GM12801 (cell line): ENCODE measurements around the gene MAP1S.

ENCODE experiments used
- TF ChIP-seq, protein P1 (sequence below): IDR thresholded peaks from one replicate; pipeline ENCODE4 v1.5.1; 2011; ENCODE audit warnings: control low read depth; ENCODE audit not compliant: insufficient read length; ENCODE audit errors: extremely low read depth

MAP1S gene

DNA sequence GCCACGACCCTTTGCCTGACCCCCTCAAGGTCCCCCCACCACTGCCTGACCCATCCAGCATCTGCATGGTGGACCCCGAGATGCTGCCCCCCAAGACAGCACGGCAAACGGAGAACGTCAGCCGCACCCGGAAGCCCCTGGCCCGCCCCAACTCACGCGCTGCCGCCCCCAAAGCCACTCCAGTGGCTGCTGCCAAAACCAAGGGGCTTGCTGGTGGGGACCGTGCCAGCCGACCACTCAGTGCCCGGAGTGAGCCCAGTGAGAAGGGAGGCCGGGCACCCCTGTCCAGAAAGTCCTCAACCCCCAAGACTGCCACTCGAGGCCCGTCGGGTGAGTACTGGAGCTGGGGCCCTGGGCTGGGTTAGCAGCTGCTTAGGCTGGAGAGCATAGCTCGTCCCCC, 8.6 kb downstream of the MAP1S start:
- TF ChIP-seq, protein P1, sequence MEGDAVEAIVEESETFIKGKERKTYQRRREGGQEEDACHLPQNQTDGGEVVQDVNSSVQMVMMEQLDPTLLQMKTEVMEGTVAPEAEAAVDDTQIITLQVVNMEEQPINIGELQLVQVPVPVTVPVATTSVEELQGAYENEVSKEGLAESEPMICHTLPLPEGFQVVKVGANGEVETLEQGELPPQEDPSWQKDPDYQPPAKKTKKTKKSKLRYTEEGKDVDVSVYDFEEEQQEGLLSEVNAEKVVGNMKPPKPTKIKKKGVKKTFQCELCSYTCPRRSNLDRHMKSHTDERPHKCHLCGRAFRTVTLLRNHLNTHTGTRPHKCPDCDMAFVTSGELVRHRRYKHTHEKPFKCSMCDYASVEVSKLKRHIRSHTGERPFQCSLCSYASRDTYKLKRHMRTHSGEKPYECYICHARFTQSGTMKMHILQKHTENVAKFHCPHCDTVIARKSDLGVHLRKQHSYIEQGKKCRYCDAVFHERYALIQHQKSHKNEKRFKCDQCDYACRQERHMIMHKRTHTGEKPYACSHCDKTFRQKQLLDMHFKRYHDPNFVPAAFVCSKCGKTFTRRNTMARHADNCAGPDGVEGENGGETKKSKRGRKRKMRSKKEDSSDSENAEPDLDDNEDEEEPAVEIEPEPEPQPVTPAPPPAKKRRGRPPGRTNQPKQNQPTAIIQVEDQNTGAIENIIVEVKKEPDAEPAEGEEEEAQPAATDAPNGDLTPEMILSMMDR = no peak

DNA sequence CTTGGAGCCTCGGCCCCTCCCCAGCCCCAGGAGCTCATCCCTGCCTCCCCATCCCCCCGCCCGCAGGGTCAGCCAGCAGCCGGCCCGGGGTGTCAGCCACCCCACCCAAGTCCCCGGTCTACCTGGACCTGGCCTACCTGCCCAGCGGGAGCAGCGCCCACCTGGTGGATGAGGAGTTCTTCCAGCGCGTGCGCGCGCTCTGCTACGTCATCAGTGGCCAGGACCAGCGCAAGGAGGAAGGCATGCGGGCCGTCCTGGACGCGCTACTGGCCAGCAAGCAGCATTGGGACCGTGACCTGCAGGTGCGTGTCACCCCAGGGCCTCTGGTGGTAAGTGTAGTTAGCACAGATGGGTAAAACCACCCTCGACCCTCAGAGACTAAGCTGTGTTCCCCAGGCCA, 13.8 kb downstream of the MAP1S start:
- TF ChIP-seq, protein P1 = no peak

DNA sequence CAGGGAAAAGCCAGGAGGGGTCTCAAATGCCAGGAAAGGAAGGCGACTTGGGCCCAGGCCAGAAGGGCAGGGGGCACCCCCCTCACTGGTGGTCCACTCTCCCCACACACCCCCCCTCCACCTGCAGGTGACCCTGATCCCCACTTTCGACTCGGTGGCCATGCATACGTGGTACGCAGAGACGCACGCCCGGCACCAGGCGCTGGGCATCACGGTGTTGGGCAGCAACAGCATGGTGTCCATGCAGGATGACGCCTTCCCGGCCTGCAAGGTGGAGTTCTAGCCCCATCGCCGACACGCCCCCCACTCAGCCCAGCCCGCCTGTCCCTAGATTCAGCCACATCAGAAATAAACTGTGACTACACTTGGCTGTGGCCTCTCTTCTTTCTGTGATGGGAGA, 14.9 kb downstream of the MAP1S start:
- TF ChIP-seq, protein P1 = no peak

DNA sequence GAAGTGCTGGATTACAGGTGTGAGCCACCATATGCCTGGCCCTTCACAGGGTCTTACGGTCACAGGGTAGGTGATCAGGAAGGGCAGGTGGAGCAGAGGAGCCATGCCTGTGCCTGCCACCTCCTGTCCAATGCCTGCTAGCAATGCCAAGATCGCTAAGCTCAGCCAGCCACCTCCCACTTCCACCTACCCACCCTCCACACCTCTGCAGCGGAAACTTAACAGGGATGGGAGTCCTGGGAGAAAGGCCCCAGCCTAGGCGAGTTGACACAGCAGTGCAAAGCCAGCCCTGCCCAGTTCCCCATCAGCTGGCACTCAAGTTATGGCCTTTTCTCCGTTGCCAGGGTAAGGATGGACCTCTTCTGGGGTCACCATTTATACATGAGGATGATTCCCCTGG, 16.1 kb downstream of the MAP1S start:
- TF ChIP-seq, protein P1 = no peak

DNA sequence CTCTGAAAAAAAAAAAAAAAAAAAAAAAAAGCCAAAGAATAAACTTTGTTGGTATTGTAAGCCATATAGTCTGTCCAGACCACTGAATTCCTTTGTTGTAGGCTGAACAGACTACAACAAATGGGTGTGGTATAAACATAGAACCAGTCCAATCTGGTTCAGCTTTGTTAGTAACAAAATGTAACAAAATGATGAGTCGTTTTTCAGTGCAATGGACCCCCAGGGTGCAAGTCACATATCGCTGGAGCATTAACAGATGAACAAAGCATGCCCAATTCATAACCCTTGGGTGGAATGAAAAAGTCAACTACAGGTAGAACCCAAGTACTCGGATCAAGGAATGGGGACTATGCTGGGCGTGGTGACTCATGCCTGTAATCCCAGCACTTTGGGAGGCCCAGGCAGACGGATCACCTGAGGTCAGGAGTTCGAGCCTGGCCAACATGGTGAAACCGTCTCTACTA, 18.4 kb downstream of the MAP1S start:
- TF ChIP-seq, protein P1 = no peak

DNA sequence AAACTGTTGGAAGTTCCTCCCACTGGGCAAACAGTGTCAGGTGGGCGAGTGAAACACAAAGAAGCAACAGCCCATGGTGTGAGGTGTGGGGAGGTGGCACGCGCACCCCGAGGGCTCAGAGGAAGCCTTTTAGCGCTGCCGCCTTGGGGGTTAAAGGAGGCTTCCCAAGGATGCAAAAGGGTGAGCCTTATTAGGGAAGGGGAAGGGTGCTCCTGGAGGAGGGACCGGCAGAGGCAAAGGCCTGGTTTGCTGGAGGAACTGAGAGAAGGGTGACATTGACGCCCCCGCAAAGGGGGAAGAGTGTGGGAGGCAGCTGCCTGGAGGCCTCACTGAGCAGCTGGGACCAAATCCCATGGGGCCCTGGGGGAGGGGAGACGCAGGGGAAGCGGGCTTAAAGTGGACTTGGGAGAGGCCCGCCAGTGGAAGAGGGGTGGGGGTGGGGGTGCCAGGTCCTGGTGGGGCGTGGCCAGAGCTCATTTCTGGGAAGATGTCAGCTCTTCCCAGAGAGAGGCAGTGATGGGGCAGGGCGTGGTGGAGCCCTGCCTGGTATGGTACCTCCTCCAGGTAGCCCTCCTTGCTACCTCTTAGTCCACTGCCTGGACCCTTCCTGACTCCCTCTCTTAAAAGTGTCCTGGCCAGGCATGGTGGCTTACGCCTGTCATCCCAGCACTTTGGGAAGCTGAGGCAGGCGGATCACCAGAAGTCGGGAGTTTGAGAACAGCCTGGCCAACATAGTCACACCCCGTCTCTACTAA, 20.0 kb downstream of the MAP1S start:
- TF ChIP-seq, protein P1 = no peak

DNA sequence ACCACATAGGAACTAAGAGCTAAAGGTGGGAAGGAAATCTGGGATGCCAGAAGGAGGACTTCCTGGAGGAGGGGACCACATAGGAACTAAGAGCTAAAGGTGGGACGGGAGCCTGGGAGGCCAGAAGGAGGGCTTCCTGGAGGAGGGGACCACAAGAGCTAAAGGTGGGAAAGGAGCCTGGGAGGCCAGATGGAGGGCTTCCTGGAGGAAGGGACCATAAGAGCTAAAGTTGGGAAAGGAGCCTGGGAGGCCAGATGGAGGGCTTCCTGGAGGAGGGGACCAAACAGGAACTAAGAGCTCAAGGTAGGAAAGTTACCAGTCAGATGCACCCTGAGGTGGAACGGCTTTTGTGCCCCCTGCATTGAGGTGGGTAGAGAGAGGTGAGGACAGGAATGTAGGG, 22.2 kb downstream of the MAP1S start:
- TF ChIP-seq, protein P1 = no peak
